D721Med (cell line): ENCODE results near the gene SUFU.

ENCODE experiments used
- DNase-seq: peaks from one replicate; pipeline ENCODE4 v3.0.0; 2011; ENCODE audit warnings: low spot score; ENCODE audit not compliant: insufficient read length
- FAIRE-seq: peaks from 2 replicates; lab custom pipeline; 2011; peaks lifted over from hg19 to GRCh38; lab: Jason Lieb, UNC
- CTCF ChIP-seq: IDR thresholded peaks from 2 replicates; pipeline ENCODE4 v1.5.1; 2012; ENCODE audit warnings: mild to moderate bottlenecking, control low read depth; ENCODE audit not compliant: insufficient read depth; ENCODE audit errors: missing control alignments

The SUFU gene

GRCh38 chr10:102593804-102594079, 90.0 kb downstream of the SUFU start:
- DNase-seq = no peak
- no peak for FAIRE-seq
- TF ChIP-seq CTCF = no peak

GRCh38 chr10:102595293-102595692, 91.5 kb downstream of the SUFU start:
- DNase-seq = no peak
- no peak for TF ChIP-seq CTCF
- FAIRE-seq = no peak

GRCh38 chr10:102595897-102596296, 92.1 kb downstream of the SUFU start:
- DNase-seq (no peak), FAIRE-seq (no peak)
- TF ChIP-seq CTCF = no peak

GRCh38 chr10:102596506-102596971, 92.8 kb downstream of the SUFU start:
- FAIRE-seq (no peak), DNase-seq (peak; percentile 81)
- TF ChIP-seq CTCF = peak; percentile 74

- no peak for TF ChIP-seq CTCF
- FAIRE-seq = no peak
- no peak for DNase-seq
Observed at GRCh38 chr10:102597131-102597991, 93.6 kb downstream of the SUFU start.

GRCh38 chr10:102598243-102598642, 94.5 kb downstream of the SUFU start:
- no peak for DNase-seq
- FAIRE-seq = no peak
- no peak for TF ChIP-seq CTCF

- no peak for FAIRE-seq
- DNase-seq = no peak
Observed at GRCh38 chr10:102599565-102600327, 96.0 kb downstream of the SUFU start.

More at GRCh38 chr10:102599565-102600327, 96.0 kb downstream of the SUFU start:
- TF ChIP-seq CTCF = no peak
